ENCODE measurements around the gene PHLDB3. TPM values are rescaled to one million over a fixed set of nuclear protein-coding genes. Genes with fewer than 3 reads are reported as not detected.

PHLDB3 gene
- total and polyA plus RNA-seq, 2 of the 13 experiments (the other 11 are each of a cell fraction or from before 2014, with no cell fraction given), result 11.3 to 14.5 TPM

DNA sequence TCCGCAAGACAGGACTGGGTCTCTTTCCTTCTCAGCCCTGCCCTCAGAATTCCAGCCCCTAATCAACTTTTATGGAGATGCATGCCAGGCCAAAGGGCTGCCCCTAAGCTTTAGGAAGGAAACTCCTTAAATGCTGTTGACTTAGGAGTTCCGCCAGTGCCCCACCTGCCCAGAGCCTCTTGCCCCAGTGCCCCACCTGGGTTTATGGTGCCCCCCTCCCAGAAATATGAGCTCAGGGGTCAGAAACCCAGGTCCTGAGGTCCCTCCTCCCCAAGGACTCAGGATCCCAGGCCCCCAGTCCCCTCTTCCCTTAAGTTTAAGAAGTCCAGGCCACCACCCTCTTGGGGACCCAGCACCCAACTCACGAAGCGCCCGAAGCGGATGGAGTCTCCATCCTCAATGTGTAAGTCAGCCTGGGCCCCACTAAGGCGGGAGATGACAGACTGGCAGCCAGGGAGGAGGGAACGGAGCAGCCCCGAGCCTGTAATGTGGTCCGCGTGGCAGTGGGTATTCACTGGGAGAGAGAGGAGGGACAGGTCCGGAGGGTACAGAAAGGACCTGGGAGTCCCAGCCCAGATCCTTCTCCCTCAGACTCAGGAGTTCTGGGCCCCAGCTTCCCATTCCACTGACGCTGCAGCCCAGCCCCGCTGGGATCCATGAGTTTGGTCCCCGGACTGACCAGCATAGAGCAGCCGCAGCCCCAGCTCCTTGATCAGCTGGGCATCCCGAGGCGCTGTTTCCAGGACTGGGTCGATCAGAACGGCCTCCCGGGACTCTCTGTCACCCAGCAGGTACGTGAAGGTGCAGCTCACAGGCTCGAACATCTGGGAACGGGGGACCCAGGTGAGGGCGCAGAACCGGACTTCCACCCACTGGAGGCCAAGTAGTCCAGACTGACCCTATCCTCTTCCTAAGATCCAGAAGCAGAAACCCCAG is 21.6 kb upstream of the PHLDB3 start (continued):
- TF ChIP-seq, protein P1, sequence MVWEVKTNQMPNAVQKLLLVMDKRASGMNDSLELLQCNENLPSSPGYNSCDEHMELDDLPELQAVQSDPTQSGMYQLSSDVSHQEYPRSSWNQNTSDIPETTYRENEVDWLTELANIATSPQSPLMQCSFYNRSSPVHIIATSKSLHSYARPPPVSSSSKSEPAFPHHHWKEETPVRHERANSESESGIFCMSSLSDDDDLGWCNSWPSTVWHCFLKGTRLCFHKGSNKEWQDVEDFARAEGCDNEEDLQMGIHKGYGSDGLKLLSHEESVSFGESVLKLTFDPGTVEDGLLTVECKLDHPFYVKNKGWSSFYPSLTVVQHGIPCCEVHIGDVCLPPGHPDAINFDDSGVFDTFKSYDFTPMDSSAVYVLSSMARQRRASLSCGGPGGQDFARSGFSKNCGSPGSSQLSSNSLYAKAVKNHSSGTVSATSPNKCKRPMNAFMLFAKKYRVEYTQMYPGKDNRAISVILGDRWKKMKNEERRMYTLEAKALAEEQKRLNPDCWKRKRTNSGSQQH (CRISPR knock-in tag; IDR thresholded peaks at IDR 0.05; ENCODE audit: low read depth), result no peak
- no peak for TF ChIP-seq ZNF280D (CRISPR knock-in tag; IDR thresholded peaks at IDR 0.05)
- no peak for TF ChIP-seq CBX1 (IDR thresholded peaks at IDR 0.05; ENCODE audit: low read depth)
- 0 out of 2 replicates have a peak, but pooled peaks have one; percentile 51 for TF ChIP-seq RFXAP (CRISPR knock-in tag; IDR thresholded peaks at IDR 0.05; ENCODE audit: borderline replicate concordance)
- TF ChIP-seq FOXP1 (IDR thresholded peaks at IDR 0.05), result no peak
- no peak for TF ChIP-seq FOXP1 (CRISPR knock-in tag; IDR thresholded peaks at IDR 0.05)
- TF ChIP-seq CCDC6 (CRISPR knock-in tag; IDR thresholded peaks at IDR 0.05), result 0 out of 2 replicates have a peak, but pooled peaks have one; percentile 21
- TF ChIP-seq PLRG1 (conservative IDR thresholded peaks at IDR 0.05), result no peak
- TF ChIP-seq REL (CRISPR knock-in tag; conservative IDR thresholded peaks at IDR 0.05), result peak; percentile 8; the same call in 1 of the 2 replicates
- no peak for TF ChIP-seq TAF1 (CRISPR knock-in tag; IDR thresholded peaks at IDR 0.05)
- TF ChIP-seq, protein P2, sequence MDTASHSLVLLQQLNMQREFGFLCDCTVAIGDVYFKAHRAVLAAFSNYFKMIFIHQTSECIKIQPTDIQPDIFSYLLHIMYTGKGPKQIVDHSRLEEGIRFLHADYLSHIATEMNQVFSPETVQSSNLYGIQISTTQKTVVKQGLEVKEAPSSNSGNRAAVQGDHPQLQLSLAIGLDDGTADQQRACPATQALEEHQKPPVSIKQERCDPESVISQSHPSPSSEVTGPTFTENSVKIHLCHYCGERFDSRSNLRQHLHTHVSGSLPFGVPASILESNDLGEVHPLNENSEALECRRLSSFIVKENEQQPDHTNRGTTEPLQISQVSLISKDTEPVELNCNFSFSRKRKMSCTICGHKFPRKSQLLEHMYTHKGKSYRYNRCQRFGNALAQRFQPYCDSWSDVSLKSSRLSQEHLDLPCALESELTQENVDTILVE (CRISPR knock-in tag; IDR thresholded peaks at IDR 0.05), result no peak
- TF ChIP-seq, protein P3, sequence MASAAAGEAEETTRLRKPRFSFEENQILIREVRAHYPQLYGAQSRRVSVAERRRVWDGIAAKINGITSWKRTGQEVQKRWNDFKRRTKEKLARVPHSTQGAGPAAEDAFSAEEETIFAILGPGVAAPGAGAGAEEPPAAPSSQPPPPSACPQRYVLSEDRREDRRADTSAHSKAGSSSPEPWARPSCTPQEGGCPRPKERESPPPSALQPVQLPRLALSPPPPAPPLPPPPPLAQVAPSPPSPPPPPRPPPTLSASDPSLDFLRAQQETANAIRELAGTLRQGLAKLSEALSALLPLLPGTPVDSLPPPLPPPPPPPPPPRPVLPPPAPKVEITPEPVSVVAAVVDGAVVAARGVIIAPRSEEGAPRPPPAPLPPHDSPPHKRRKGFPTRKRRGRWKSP (CRISPR knock-in tag; IDR thresholded peaks at IDR 0.05), result 0 out of 2 replicates have a peak, but pooled peaks have one; percentile 23
- 0 out of 2 replicates have a peak, but pooled peaks have one; percentile 3 for TF ChIP-seq IKZF5 (CRISPR knock-in tag; IDR thresholded peaks at IDR 0.05)
- no peak for TF ChIP-seq ZBTB20 (CRISPR knock-in tag; IDR thresholded peaks at IDR 0.05; ENCODE audit: borderline replicate concordance, low read depth)
- TF ChIP-seq TOE1 (CRISPR knock-in tag; IDR thresholded peaks at IDR 0.05), result no peak
- 0 out of 2 replicates have a peak, but pooled peaks have one; percentile 5 for TF ChIP-seq ZNF766 (CRISPR knock-in tag; IDR thresholded peaks at IDR 0.05; ENCODE audit: borderline replicate concordance)
- TF ChIP-seq EHMT2 (IDR thresholded peaks at IDR 0.05; ENCODE audit: borderline replicate concordance, low read depth, low read length), result no peak
- TF ChIP-seq PHF20 (CRISPR knock-in tag; IDR thresholded peaks at IDR 0.05), result no peak
- TF ChIP-seq ZNF816 (CRISPR knock-in tag; IDR thresholded peaks at IDR 0.05; ENCODE audit: borderline replicate concordance), result no peak
- TF ChIP-seq POLR2AphosphoS2 (IDR thresholded peaks at IDR 0.05; ENCODE audit: low read depth, low read length), result no peak
- TF ChIP-seq SNAI1 (CRISPR knock-in tag; IDR thresholded peaks at IDR 0.05; ENCODE audit: borderline replicate concordance), result no peak
- TF ChIP-seq MXI1 (IDR thresholded peaks at IDR 0.05; ENCODE audit: borderline replicate concordance, low read depth, low read length), result 0 out of 3 replicates have a peak, but pooled peaks have one; percentile 12
